ENCODE results near the gene FPR3.

- TF ChIP-seq, protein P1, sequence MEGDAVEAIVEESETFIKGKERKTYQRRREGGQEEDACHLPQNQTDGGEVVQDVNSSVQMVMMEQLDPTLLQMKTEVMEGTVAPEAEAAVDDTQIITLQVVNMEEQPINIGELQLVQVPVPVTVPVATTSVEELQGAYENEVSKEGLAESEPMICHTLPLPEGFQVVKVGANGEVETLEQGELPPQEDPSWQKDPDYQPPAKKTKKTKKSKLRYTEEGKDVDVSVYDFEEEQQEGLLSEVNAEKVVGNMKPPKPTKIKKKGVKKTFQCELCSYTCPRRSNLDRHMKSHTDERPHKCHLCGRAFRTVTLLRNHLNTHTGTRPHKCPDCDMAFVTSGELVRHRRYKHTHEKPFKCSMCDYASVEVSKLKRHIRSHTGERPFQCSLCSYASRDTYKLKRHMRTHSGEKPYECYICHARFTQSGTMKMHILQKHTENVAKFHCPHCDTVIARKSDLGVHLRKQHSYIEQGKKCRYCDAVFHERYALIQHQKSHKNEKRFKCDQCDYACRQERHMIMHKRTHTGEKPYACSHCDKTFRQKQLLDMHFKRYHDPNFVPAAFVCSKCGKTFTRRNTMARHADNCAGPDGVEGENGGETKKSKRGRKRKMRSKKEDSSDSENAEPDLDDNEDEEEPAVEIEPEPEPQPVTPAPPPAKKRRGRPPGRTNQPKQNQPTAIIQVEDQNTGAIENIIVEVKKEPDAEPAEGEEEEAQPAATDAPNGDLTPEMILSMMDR (IDR thresholded peaks at IDR 0.05; ENCODE audit: insufficient read depth, low read length): no peak
- no peak for TF ChIP-seq POLR2AphosphoS5 (IDR thresholded peaks at IDR 0.05; ENCODE audit: low read depth)
- TF ChIP-seq, protein P2, sequence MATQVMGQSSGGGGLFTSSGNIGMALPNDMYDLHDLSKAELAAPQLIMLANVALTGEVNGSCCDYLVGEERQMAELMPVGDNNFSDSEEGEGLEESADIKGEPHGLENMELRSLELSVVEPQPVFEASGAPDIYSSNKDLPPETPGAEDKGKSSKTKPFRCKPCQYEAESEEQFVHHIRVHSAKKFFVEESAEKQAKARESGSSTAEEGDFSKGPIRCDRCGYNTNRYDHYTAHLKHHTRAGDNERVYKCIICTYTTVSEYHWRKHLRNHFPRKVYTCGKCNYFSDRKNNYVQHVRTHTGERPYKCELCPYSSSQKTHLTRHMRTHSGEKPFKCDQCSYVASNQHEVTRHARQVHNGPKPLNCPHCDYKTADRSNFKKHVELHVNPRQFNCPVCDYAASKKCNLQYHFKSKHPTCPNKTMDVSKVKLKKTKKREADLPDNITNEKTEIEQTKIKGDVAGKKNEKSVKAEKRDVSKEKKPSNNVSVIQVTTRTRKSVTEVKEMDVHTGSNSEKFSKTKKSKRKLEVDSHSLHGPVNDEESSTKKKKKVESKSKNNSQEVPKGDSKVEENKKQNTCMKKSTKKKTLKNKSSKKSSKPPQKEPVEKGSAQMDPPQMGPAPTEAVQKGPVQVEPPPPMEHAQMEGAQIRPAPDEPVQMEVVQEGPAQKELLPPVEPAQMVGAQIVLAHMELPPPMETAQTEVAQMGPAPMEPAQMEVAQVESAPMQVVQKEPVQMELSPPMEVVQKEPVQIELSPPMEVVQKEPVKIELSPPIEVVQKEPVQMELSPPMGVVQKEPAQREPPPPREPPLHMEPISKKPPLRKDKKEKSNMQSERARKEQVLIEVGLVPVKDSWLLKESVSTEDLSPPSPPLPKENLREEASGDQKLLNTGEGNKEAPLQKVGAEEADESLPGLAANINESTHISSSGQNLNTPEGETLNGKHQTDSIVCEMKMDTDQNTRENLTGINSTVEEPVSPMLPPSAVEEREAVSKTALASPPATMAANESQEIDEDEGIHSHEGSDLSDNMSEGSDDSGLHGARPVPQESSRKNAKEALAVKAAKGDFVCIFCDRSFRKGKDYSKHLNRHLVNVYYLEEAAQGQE (IDR thresholded peaks at IDR 0.05; ENCODE audit: insufficient replicate concordance, low read depth): no peak
These were observed 39.4 kb upstream of the FPR3 start for GRCh38 chr19:51755571-51755970.
